MCF 10A (cell line): ENCODE results near the gene CACNA2D1. TPM values are rescaled to one million over a fixed set of nuclear protein-coding genes. Genes with fewer than 3 reads are reported as not detected.

Experiments
- BruUV-seq: library from RNA; stranded (reverse); fragments of 400-500 nt; replicated peaks from 2 replicates; lab custom pipeline; 2021; lab: Mats Ljungman, UMichigan
- CTCF ChIA-PET: fragments of 300-600 bp; sonication (Branson Sonifier 250); formaldehyde crosslinking; extraction: SDS; loops from one replicate; lab custom pipeline; 2021; ENCODE audit warnings: antibody characterized with exemption, inconsistent platforms; lab: Yijun Ruan, JAX
- POLR2A ChIA-PET: fragments of 300-600, 350-650 bp; sonication (Branson Sonifier 250); formaldehyde crosslinking; extraction: SDS; loops from one replicate; lab custom pipeline; 2020; ENCODE audit warnings: antibody characterized with exemption, inconsistent platforms; lab: Yijun Ruan, JAX
- DNase-seq: peaks from one replicate; pipeline ENCODE4 v3.0.0-alpha.2; 2018; ENCODE audit not compliant: unreplicated experiment
- H3K27ac Mint-ChIP-seq: one replicate; pipeline ENCODE4 v1.8.0; 2022; ENCODE audit warnings: mild to moderate bottlenecking, low read depth, mixed read lengths; ENCODE audit not compliant: unreplicated experiment
- H3K27me3 Mint-ChIP-seq: one replicate; pipeline ENCODE4 v1.8.0; 2022; ENCODE audit warnings: mixed read lengths; ENCODE audit not compliant: insufficient read depth, unreplicated experiment
- H3K36me3 Mint-ChIP-seq: one replicate; pipeline ENCODE4 v1.8.0; 2022; ENCODE audit warnings: mild to moderate bottlenecking, moderate library complexity, mixed read lengths; ENCODE audit not compliant: insufficient read depth, unreplicated experiment
- H3K4me1 Mint-ChIP-seq: one replicate; pipeline ENCODE4 v1.8.0; 2022; ENCODE audit warnings: mixed read lengths; ENCODE audit not compliant: insufficient read depth, unreplicated experiment
- H3K4me3 Mint-ChIP-seq: one replicate; pipeline ENCODE4 v1.8.0; 2022; ENCODE audit warnings: mild to moderate bottlenecking, moderate library complexity, mixed read lengths; ENCODE audit not compliant: unreplicated experiment
- H3K9me3 Mint-ChIP-seq: one replicate; pipeline ENCODE4 v1.8.0; 2022; ENCODE audit warnings: mixed read lengths; ENCODE audit not compliant: unreplicated experiment
- CTCF ChIP-seq: fragments of 200-600 bp; IDR thresholded peaks from one replicate; pipeline ENCODE4 v1.8.0; 2022; ENCODE audit warnings: antibody characterized with exemption, mild to moderate bottlenecking; ENCODE audit not compliant: unreplicated experiment
- intact Hi-C: fragments of 100-400 bp; cut with micrococcal nuclease; formaldehyde crosslinking; loops from 2 replicates; pipeline ENCODE4 v1.14.1; 2022
- total RNA-seq: library from RNA; stranded (reverse); gene quantifications from 2 replicates; pipeline ENCODE4 v1.2.3, GENCODE V29; 2022

The CACNA2D1 gene
- total RNA-seq, 1 experiment from 2014 or later = not detected

DNA sequence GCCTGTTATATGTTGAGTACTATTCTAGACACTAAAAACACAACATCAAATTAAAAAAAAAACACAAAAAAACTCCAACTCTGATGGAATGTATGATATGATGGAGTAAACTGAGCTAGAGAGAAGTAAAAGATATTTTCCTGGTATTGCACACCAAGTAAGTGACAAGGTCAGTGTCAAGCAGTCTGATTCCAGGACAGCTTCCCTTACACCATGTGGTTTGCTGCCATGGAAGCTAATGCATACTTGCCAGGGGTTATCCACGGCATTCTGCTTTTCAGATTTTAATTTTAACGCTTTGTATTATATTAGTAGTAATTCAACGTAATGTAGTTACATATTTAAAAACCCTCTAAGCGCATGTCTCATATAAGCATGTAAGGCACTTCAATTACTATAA, 48.4 kb downstream of the CACNA2D1 start:
- TF ChIP-seq CTCF = no peak
- DNase-seq = no peak
- Mint-ChIP-seq H3K4me3 (no peak overlapping the region), H3K27me3 (peaks cover 53% of the 10 kb centered on the region), H3K27ac (no peak overlapping the region), H3K36me3 (no peaks in the 10 kb centered on the region), H3K9me3 (peaks cover 6% of the 10 kb centered on the region), H3K4me1 (no peaks in the 10 kb centered on the region)
- BruUV-seq = no TSS peak
- intact Hi-C loops = no loop called here
- ChIA-PET POLR2A (no interaction called here), CTCF (no interaction called here)

DNA sequence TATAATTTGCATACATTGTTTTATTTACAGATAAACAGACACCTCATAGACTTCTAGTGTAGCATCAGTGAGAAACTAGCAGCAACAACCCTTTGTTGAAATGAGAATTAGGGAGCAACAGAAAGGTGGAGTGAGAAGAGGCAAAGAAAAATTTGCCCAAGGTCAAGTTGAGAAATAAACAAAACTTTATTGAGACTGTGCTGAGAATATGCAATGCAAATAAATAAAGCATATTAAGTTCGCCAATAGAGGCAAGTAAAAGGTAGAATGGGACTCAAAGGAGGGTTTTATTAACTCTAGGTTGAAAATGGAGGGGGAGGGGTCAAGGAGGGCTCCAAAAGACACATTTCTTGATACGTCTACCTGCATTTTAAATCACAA, 49.7 kb downstream of the CACNA2D1 start:
- Mint-ChIP-seq H3K4me1 (no peaks in the 10 kb centered on the region), H3K9me3 (peaks cover 3% of the 10 kb centered on the region), H3K27ac (no peak overlapping the region), H3K4me3 (no peak overlapping the region), H3K27me3 (peaks cover 66% of the 10 kb centered on the region), H3K36me3 (no peaks in the 10 kb centered on the region)
- intact Hi-C loops = no loop called here
- no peak for DNase-seq
- POLR2A ChIA-PET = no interaction called here
- TF ChIP-seq CTCF = no peak
- no TSS peak for BruUV-seq
- CTCF ChIA-PET = interaction anchor here (0.7 kb wide), 1 partner anchor 61 kb away, joined by 4 read pairs; no protein-coding TSS in a partner anchor

GRCh38 chr7:82393076-82393839, 50.3 kb downstream of the CACNA2D1 start:
- DNase-seq = no peak
- no TSS peak for BruUV-seq
- Mint-ChIP-seq H3K9me3 (no peaks in the 10 kb centered on the region), H3K27ac (no peak overlapping the region), H3K27me3 (peaks cover 71% of the 10 kb centered on the region), H3K36me3 (no peaks in the 10 kb centered on the region), H3K4me3 (no peak overlapping the region), H3K4me1 (no peaks in the 10 kb centered on the region)
- ChIA-PET POLR2A (no interaction called here), CTCF (interaction anchor here (0.7 kb wide), 1 partner anchor 62 kb away, joined by 4 read pairs; no protein-coding TSS in a partner anchor)
- intact Hi-C loops = no loop called here
- no peak for TF ChIP-seq CTCF

GRCh38 chr7:82390936-82391335, 52.6 kb downstream of the CACNA2D1 start:
- no peak overlapping the region for H3K4me3 Mint-ChIP-seq
- no peak for DNase-seq
- intact Hi-C loops = no loop called here
- peaks cover 65% of the 10 kb centered on the region for H3K27me3 Mint-ChIP-seq
- H3K27ac Mint-ChIP-seq = no peak overlapping the region
- H3K9me3 Mint-ChIP-seq = no peaks in the 10 kb centered on the region
- H3K4me1 Mint-ChIP-seq = no peaks in the 10 kb centered on the region
- ChIA-PET POLR2A (interaction anchor here (0.6 kb wide), 1 partner anchor 38 kb away, joined by 4 read pairs; no protein-coding TSS in a partner anchor), CTCF (no interaction called here)
- BruUV-seq = no TSS peak
- no peak for TF ChIP-seq CTCF
- H3K36me3 Mint-ChIP-seq = no peaks in the 10 kb centered on the region
